ENCODE measurements around the gene PTPRT. TPM values are rescaled to one million over a fixed set of nuclear protein-coding genes. Genes with fewer than 3 reads are reported as not detected.

PTPRT gene
- polyA plus RNA-seq, 2 of the 4 experiments (the other 2 are of a cell fraction): not detected

GRCh38 chr20:42613076-42613475, 576.6 kb downstream of the PTPRT start (continued):
- TF ChIP-seq ZC3H11A (IDR thresholded peaks at IDR 0.05) (no peak), E2F6 (IDR thresholded peaks at IDR 0.05; ENCODE audit: borderline replicate concordance, low read depth) (no peak), GATA3 (IDR thresholded peaks at IDR 0.05; ENCODE audit: borderline replicate concordance) (no peak), CTCF (IDR thresholded peaks at IDR 0.05) (no peak), EHMT2 (IDR thresholded peaks at IDR 0.05; ENCODE audit: low read depth) (no peak)

GRCh38 chr20:42611889-42612837, 577.5 kb downstream of the PTPRT start:
- Histone ChIP-seq H3K9me3 (no peaks in the 10 kb centered on the region), H3K27ac (no peak overlapping the region), H3K4me2 (no peak overlapping the region), H3K4me1 (no peaks in the 10 kb centered on the region), H3K4me3 (no peak overlapping the region)
- no peak for ATAC-seq
- ChIA-PET CTCF (no interaction called here), POLR2A (no interaction called here)
- no peak for FAIRE-seq
- DNase-seq (ENCODE audit: low read depth in 1 of 2, low spot score in 1 of 2): no peak
- TF ChIP-seq MYC (IDR thresholded peaks at IDR 0.05; ENCODE audit: borderline replicate concordance, low read length) (no peak), POLR2A (IDR thresholded peaks at IDR 0.05; ENCODE audit: low read length) (no peak), REST (IDR thresholded peaks at IDR 0.05) (no peak), CHD2 (IDR thresholded peaks at IDR 0.05; ENCODE audit: low read length, partially characterized antibody) (no peak), KDM1A (IDR thresholded peaks at IDR 0.05; ENCODE audit: low read depth) (no peak), MAFK (IDR thresholded peaks at IDR 0.05; ENCODE audit: partially characterized antibody) (no peak), MAZ (IDR thresholded peaks at IDR 0.05; ENCODE audit: borderline replicate concordance, low read depth, low read length) (no peak), JUN (IDR thresholded peaks at IDR 0.05) (no peak), SMC3 (IDR thresholded peaks at IDR 0.05) (no peak)
- 12% methylated on average over 7 of the region's 7 CpGs for WGBS (ENCODE audit: missing lambda C conversion rate)

- Histone ChIP-seq H3K4me2 (no peak overlapping the region), H3K27ac (no peak overlapping the region), H3K9me3 (no peaks in the 10 kb centered on the region), H3K4me3 (no peak overlapping the region), H3K4me1 (no peaks in the 10 kb centered on the region)
- TF ChIP-seq MAX (IDR thresholded peaks at IDR 0.05) (no peak), HOXA7 (CRISPR knock-in tag; IDR thresholded peaks at IDR 0.05) (no peak), POLR2A (IDR thresholded peaks at IDR 0.05; ENCODE audit: low read length) (no peak), BCL3 (IDR thresholded peaks at IDR 0.05) (no peak), CHD2 (IDR thresholded peaks at IDR 0.05; ENCODE audit: low read length, partially characterized antibody) (no peak), CHD4 (IDR thresholded peaks at IDR 0.05; ENCODE audit: borderline replicate concordance) (no peak)
- ChIA-PET CTCF (no interaction called here), POLR2A (no interaction called here)
- DNase-seq (ENCODE audit: low read depth in 1 of 2, low spot score in 1 of 2) (no peak), FAIRE-seq (no peak), ATAC-seq (no peak)
- 2% methylated on average over 4 of the region's 4 CpGs for WGBS (ENCODE audit: missing lambda C conversion rate)
These were observed 578.3 kb downstream of the PTPRT start for GRCh38 chr20:42611423-42611822.

Data from A549 (cell line).